ENCODE measurements around the gene CYP2C18.
"Not testable (repeated sequence)": the region's sequence is repeated elsewhere in the genome, so short reads cannot be mapped to it uniquely, and the experiment has no call there.

Gene CYP2C18

DNA sequence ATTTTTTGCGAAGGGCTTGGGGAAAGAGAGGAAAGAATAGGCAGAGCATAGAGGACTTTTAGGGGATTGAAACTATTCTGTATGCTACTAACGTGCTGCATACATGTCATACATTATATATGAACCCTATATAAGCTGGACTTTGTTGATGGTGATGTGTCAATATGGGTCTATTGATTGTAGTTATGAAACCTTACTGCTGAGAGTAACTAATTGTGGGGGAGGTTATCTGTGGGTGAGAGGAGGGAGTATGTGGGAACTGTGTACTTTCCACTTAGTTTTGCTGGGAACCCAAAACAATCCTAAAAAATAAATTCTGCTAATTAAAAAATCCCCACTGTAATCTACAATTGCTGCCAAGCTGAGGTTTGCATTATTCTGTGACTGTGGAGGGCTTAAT, 63.6 kb downstream of the CYP2C18 start:
- DNase-seq (ENCODE audit: low read depth in 1 of 2, low spot score in 1 of 2): no peak

DNA sequence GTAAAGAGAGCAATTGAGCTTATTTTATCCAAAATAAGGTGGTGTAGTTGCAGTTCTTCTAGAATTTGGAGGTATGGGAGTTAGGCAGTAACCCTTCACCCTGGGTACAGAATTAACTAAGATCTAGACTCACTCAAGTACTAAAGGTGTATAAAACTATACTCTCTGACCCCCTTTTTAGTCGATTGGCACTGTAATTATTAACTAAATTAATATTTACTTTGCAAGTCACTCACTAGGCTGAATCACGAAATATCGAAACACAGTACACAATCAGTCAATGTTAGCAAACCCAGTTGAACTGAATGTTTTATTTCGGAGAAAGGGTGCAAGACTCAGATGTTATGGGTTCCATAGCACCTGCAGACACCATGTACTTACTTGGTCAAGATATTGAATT, 64.3 kb downstream of the CYP2C18 start:
- no peak for DNase-seq (ENCODE audit: low read depth in 1 of 2, low spot score in 1 of 2)

DNA sequence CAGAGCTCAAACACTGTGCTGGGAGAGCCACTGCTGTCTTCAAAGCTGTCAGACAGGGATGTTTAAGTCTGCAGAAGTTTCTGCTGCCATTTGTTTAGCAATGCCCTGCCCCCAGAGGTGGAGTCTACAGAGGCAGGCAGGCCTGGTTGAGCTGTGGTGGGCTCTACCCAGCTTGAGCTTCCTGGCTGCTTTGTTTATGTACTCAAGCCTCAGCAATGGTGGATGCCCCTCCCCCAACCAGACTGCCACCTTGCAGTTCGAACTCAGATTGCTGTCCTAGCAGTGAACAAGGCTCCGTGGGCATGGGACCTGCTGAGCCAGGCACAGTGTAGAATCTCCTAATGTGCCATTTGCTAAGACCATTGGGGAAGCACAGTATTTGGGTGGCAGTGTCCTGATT, 74.4 kb downstream of the CYP2C18 start:
- no peak for DNase-seq (ENCODE audit: low read depth in 1 of 2, low spot score in 1 of 2)

DNA sequence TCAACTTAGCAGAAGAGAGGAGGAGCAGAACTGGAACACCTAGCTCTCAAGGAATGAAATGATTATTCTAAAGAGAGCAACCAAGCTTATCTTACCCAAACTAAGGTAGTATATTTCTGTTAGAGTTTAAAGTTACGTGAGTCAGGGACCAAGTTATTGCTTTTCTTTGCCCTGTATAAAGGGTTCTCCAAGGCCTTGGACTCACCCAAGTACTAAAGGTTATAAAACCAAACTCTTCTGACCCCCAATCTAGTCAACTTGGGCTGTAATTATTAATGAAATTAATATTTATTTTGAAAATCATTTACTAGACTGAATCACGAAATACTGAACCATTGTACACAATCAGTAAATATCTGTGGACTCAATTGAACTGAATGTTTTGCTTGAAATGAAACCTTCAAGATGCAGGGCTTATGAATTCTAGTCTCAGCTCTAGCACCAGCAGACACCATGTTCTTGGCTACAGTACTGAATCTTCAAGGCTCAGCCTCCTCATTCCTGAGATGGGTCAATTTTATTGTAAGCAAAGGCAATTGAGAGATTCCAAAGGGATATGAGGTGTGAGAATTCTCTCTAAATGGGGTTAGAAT, 77.2 kb downstream of the CYP2C18 start:
- DNase-seq (ENCODE audit: low read depth in 1 of 2, low spot score in 1 of 2): no peak

DNA sequence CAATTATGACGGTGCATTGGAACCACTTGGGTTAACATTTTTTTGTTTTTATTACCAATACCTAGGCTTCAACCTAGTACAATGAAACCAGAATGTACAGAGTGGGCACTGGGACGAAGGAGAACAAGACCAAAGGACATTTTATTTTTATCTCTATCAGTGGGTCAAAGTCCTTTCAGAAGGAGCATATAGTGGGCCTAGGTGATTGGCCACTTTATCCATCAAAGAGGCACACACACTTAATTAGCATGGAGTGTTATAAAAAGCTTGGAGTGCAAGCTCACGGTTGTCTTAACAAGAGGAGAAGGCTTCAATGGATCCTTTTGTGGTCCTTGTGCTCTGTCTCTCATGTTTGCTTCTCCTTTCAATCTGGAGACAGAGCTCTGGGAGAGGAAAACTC, 78.9 kb downstream of the CYP2C18 start, which contains the start of gene CYP2C19:
Gene CYP2C19, plus strand, starts transcription at position 289 of the 400 bp plus-strand sequence. Its CDS starts 25 bp downstream, at position 314.
- no peak for DNase-seq (ENCODE audit: low read depth in 1 of 2, low spot score in 1 of 2)

DNA sequence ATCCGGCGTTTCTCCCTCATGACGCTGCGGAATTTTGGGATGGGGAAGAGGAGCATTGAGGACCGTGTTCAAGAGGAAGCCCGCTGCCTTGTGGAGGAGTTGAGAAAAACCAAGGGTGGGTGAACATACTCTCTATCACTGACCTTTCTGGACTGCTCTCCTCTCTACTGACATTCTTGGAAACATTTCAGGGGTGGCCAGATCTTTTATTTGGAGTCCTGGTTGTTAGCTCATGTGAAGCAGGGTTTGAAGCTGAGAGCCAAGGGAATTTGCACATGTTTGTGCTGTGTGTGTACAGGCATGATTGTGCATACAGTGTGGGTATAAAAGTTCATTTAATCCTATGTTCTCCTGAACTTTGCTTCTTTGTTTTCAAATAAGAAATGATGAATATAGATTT, 91.9 kb downstream of the CYP2C18 start:
- not testable (repeated sequence) for DNase-seq (ENCODE audit: low read depth in 1 of 2, low spot score in 1 of 2)

DNA sequence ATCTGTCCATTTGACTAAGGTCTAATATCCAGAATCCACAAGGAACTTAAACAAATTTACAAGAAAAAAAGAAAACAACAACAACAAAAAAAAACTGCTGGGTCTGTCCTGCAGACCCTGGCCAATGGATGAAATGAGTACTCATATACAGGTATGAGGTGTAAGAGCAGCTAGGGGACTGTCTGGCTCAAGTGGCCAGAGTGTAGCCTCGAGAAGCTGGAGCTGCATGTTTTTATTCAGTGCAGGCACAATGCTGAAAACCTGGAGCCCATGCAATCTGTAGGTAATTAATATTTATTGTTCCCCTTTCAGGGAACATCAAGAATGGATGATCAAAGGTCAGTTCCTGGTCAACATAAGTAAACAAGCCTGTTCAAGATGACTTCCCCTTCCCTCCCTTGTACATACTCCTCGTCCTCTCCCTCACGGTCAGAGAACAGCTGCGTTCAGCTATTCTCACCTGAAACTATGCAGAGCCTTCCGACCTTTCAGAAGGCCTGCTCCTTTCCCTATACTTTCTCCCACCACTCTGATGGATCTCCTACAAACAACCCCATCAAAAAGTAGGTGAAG, 94.4 kb downstream of the CYP2C18 start:
- DNase-seq (ENCODE audit: low read depth in 1 of 2, low spot score in 1 of 2): no peak

DNA sequence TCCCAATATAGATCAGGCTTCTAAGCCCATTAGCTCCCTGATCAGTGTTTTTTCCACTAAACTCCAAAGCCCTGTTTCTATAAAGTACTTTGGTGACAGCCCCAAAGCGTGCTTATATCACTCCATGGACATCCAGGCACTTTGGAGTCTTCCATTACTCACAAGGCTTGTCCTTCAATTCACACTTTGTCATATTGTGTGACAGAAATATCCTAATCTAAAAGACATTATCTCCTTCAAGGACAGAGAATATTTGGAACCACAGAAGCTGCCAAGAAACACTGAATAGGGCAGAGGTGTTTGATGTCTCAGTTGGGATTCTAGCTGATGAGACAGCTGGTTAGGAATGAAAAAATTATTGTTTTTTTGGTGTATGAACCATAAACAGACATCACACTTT, 97.3 kb downstream of the CYP2C18 start:
- no peak for DNase-seq (ENCODE audit: low read depth in 1 of 2, low spot score in 1 of 2)

DNA sequence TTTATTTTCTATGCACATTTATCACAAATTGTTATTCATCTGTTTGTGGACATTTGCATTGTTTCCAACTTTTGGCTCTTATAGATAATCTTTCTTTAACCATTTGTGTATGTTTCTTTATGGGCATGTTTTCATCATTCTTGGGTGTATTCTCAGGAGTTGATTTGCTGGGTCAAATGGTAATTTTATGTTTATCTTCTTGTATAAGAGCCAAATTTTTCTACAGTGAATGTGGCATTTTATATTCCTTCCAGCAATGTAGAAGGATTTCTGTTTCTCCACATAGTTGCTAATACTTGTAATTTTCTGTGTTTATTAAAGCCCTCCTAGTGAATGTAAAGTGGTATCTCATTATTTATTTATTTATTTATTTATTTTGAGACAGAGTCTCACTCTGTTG, 100.7 kb downstream of the CYP2C18 start:
- no peak for DNase-seq (ENCODE audit: low read depth in 1 of 2, low spot score in 1 of 2)

DNA sequence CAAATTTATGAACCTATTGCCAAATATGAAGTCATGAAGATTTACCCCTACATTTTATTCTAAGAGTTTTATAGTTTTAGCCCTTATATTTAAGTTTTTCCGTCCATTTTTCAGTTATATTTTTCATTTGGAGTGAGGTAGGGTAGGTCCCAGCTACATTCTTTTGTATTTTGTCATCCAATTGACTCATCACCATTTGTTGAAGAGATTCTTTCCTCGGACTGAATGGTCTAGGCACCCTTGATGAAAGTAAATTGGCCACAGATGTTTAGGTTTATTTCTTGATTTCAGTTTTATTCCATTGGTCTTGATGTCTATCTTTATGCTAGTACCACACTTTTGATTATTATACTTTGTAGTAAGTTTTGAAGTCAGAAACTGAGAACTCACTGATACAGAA, 101.7 kb downstream of the CYP2C18 start:
- DNase-seq (ENCODE audit: low read depth in 1 of 2, low spot score in 1 of 2): no peak

Measured in activated CD4-positive, alpha-beta T cell treated with anti-CD3 and anti-CD28 coated beads, Interleukin-2, amount 50 U/mL, for 24 hours (primary cell).